HG03196 (cell line): ENCODE data around the gene GJC1.

Experiments used
- ATAC-seq: cut with Tn5 transposase; IDR thresholded peaks from one replicate; pipeline ENCODE4 v1.9.1; 2021; ENCODE audit not compliant: unreplicated experiment

Gene GJC1

GRCh38 chr17:44778656-44779210 is 51.4 kb downstream of the GJC1 start:
- ATAC-seq, result no peak

DNA sequence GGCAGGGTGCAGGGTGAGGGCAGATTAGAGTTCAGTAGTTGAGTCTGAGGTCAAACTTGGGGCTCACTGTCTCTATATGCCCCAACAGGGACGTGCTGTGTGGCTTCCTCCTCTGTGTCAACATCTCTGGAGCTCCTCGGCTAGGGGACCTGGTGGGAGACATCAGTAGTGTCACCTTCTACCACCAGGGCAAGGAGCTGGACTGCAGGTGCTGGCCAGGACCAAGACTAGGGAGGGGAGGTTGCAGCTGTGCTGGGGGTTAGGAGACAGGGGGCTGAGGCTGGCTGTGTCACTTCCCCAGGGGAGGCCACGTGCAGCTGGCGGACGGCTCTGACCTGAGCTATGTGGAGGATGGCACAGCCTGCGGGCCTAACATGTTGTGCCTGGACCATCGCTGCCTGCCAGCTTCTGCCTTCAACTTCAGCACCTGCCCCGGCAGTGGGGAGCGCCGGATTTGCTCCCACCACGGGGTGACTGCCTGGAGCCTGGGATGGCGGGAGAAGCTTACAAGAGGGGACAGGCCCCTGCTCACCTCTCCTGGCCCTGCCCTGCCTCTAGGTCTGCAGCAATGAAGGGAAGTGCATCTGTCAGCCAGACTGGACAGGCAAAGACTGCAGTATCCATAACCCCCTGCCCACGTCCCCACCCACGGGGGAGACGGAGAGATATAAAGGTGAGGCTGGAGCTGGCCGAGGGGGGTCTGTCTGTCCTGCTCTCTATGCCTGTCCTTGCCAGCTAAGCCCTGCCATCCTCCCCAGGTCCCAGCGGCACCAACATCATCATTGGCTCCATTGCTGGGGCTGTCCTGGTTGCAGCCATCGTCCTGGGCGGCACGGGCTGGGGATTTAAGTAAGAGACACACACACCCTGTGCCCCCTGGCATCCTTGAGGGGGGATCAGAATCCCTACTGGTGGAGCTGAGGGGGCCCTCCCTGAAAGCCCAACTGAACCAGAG is 52.4 kb downstream of the GJC1 start:
- no peak for ATAC-seq

GRCh38 chr17:44776628-44777393 is 53.3 kb downstream of the GJC1 start:
- ATAC-seq, result no peak

- ATAC-seq, result no peak
These were observed 54.1 kb downstream of the GJC1 start for GRCh38 chr17:44775838-44776621.

DNA sequence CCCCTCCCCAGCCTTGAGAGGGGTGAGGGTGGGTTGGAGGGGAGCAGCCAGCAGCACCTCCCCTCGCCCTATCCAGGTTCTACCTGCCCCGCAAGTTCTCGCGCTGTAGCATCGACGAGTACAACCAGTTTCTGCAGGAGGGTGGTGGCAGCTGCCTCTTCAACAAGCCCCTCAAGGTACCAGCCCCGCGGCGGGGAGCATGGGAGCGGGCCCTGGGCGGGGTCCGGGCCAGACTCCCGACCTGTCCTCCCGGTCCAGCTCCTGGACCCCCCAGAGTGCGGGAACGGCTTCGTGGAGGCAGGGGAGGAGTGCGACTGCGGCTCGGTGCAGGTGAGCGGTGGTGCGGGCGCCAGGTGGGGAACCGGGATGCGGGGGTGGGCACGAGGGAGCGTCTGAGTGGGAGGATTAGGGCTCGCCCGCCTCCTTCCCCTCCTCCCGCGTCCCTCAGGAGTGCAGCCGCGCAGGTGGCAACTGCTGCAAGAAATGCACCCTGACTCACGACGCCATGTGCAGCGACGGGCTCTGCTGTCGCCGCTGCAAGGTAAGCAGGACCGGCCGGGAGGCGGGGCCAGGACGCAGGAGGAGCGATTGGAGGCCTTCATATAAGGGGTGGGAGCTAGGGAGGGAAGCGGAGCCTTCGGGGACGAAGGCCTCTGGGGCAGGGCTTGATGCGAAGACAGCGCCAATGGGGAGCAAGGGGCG is 54.8 kb downstream of the GJC1 start:
- peak; percentile 73 for ATAC-seq

DNA sequence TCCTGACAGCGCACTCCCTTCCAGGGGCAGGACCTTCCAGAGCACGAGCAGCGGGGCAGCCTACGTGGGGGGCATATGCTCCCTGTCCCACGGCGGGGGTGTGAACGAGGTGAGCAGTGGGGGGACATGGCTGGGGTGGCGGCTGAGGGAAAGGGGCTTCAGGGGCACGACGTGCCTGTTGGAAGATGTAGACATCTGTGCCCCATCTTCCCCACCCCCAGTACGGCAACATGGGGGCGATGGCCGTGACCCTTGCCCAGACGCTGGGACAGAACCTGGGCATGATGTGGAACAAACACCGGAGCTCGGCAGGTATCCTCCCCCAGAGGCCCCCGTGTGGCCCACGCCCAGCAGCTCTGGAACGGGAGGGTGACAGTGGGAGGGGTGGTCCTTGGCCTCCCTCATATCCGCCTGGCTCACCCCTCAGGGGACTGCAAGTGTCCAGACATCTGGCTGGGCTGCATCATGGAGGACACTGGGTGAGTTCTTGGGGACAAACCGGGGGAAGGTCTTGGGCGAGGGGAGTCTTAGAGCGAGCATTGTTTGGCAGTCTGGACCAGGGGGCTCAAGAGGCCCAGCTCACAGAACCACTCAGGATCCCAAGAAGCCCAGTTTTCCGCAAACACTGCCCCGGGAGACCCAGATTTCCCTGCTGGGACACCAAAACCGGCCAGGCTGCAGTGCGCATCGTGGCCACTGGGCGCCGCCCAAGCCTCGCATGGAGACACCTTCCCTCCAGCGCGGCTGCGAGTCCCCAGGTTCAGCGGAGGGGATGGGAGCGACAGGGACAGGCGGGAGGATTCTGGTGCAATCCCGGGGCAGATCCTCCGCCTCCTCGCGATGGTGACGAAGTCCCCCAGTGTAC is 55.6 kb downstream of the GJC1 start:
- ATAC-seq, result no peak

- no peak for ATAC-seq
These were observed 56.9 kb downstream of the GJC1 start for GRCh38 chr17:44773140-44773539.

GRCh38 chr17:44772308-44773045 is 57.6 kb downstream of the GJC1 start:
- no peak for ATAC-seq

DNA sequence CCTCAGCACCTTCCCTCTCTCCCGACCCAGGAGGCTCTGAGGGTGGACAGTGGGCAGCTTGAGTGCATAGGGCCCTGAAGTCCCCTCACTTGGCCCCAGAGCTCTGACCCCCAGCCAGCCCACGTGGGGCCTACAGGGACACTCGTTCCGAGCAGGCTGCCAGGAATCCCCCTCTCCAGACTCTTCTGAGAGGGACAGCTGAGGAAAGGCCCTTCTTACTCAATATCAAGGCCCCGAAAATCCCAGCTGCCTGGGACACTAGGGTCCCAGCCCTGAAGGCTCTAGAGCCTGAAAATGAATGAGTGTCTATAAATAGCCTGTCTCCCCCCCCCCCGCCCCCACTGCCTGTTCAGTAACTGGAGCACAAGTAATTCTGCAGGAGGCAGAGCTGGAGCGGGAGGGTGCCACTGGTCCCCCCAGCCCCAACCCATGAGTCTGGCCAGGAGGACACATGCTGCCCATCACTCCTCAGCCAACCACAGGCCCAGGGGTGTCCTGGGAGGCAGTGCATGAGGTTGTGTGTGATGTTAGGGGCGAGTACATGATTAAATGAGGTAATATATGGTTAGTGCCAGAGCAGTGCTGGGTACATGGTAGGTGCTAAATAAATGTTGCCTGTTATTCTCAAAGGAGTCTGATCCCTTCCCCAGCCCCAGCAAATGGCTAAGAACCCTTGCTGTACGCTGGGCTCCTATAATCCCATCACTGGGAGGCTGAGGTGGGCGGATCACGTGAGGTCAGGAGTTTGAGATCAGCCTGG is 59.7 kb downstream of the GJC1 start:
- ATAC-seq, result no peak

- ATAC-seq, result no peak
These were observed 60.4 kb downstream of the GJC1 start for GRCh38 chr17:44769647-44770084.

DNA sequence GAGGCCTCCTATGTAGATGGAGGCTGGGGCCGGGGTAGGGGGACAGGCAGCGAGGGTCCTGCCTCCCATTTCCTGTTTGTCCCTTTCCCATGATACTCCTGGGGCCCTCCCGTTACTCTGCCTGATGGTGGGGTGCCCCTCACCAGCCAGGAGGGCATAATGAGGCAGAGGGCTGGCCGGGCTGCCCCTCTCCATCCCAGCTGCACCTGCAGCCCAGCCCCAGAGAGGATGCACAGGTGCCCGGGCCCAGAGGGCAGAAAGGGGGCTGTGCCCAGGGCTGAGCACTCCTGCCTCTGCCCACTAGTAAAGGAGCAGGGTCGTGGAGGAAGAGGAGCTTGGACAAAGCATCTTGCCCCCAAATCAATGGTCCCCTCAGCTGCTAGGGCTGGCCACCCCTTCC is 60.9 kb downstream of the GJC1 start:
- no peak for ATAC-seq

GRCh38 chr17:44768505-44769142 is 61.5 kb downstream of the GJC1 start:
- no peak for ATAC-seq

GRCh38 chr17:44767493-44767892 is 62.6 kb downstream of the GJC1 start:
- ATAC-seq, result no peak

GRCh38 chr17:44766409-44767038 is 63.6 kb downstream of the GJC1 start:
- ATAC-seq, result no peak

GRCh38 chr17:44765965-44766364 is 64.1 kb downstream of the GJC1 start:
- no peak for ATAC-seq

- ATAC-seq, result no peak
These were observed 66.9 kb downstream of the GJC1 start for GRCh38 chr17:44763170-44763569.
